Measurements from ENCODE around the gene ISCA2. TPM values are rescaled to one million over a fixed set of nuclear protein-coding genes. Genes with fewer than 3 reads are reported as not detected.
"Not testable (repeated sequence)": the region's sequence is repeated elsewhere in the genome, so short reads cannot be mapped to it uniquely, and the experiment has no call there.

The ISCA2 gene
- 8.8 TPM for total RNA-seq

GRCh38 chr14:74493343-74494261 lies at the start of gene ISCA2:
TSS of gene ISCA2 (plus strand) at chr14:74493765. CDS start at chr14:74493775, 10 bp downstream.
- DNase-seq, result peak; percentile 97

DNA sequence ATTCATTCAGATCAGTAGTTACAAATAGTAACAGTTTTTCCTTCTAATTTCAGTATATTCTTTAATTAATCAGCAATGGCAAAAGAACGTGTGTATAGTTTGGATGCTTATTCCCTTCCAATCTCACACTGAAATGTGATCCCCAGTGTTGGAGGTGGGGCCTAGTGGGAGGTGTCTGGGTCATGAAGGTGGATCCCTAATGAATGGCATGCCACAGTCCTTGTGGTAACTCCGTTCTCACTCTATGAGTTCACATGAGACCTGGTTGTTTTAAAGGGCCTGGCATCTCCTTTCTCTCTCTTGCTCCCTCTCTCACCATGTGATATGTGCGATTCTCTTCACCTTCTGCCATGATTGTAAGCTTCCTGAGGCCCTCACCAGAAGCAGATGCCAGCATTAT lies 48.7 kb upstream of the ISCA2 start:
- DNase-seq, result no peak

- not testable (repeated sequence) for DNase-seq
Measured at GRCh38 chr14:74454397-74454796, 39.2 kb upstream of the ISCA2 start.

- DNase-seq, result no peak
Measured at GRCh38 chr14:74456684-74457564, 36.6 kb upstream of the ISCA2 start.

GRCh38 chr14:74457565-74457895 lies 36.0 kb upstream of the ISCA2 start:
- DNase-seq, result no peak

DNA sequence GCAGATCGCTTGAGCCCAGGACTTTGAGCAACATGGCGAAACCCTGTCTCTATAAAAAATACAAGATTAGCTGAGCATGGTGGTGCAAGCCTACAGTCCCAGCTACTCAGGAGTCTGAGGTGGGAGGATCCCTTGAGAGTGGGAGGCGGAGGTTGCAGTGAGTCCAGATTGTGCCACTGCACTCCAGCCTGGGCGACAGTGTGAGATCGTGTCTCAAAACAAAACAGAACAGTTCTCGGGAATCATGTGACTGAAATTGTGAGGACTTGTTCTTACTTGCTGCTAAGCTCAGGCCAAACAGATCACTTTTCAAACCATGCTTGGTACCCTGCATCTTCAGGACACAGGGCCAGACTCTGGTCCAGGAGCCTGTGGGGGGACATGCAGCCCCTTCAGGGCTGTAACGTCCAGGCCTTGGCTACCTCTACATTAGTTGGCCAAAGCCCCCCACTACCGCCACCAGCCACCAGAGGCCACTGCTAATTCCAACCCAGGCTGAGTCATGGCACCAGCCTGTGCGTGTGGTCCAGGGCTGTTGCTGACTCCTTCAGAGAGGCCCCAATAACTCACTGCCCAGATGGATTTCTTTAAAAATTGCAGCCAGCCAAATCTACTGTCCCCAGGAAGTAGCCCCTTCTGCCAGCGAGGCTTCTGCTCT lies 34.1 kb upstream of the ISCA2 start:
- no peak for DNase-seq

- no peak for DNase-seq
Measured at GRCh38 chr14:74459976-74460375, 33.6 kb upstream of the ISCA2 start.

GRCh38 chr14:74462993-74463392 lies 30.6 kb upstream of the ISCA2 start:
- no peak for DNase-seq

- DNase-seq, result no peak
Measured at GRCh38 chr14:74463697-74464096, 29.9 kb upstream of the ISCA2 start.

DNA sequence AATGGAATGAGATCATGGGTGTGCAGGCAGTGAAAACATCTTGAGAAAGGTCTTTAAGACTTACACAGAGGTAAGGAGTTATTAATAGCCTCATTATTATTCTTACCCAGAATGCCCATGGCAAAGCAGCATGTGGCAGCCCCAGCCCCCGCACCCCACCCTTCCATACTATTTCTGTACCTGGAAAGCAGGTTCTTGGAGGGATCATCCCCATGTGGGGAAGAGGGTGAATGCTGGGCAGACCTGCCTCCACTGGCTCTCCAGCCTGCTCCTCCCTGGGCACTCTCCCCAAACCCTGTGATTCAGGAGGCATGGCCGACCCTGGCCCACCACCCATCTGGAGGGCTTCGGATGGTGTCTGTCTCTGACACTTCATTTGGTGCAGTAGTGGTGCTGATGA lies 28.8 kb upstream of the ISCA2 start:
- DNase-seq, result no peak

DNA sequence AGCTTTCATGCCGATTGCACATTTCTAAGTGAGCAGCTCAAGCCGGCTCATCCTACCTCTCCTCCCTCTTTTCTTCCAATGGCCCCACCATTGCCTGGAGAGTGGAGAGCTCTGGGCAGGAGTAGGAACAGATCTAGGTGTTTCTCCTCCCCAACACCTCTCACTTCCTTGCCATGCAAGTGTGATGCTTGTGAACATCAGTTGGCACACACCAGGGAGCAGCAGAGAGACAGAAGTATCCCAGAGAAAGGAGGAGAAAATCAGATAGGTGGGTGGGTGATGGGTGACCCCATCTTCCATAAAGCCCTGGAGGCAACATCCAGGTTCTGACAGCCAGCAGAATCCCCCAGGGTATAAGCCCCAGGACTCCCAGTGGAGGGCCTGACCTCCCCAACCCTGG lies 28.2 kb upstream of the ISCA2 start:
- DNase-seq, result no peak

DNA sequence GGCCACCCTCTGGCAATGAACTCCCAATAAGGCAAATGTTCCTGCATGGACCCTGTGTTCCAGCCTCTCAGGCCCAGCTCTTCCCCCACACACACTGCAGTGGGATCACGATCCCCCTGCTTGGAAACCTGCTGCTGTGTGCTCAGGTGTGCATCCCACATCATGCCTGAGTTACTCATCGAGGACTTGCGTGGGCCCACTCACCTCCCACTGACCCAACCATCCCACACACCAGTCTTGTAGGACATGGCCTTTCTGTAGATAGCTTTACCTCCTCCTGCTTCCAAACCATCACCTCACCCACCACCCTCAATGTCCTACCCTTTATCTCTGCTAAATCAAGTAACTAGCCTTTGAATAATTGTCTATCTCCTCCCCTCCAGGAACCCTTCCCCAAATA lies 25.1 kb upstream of the ISCA2 start:
- DNase-seq, result no peak

DNA sequence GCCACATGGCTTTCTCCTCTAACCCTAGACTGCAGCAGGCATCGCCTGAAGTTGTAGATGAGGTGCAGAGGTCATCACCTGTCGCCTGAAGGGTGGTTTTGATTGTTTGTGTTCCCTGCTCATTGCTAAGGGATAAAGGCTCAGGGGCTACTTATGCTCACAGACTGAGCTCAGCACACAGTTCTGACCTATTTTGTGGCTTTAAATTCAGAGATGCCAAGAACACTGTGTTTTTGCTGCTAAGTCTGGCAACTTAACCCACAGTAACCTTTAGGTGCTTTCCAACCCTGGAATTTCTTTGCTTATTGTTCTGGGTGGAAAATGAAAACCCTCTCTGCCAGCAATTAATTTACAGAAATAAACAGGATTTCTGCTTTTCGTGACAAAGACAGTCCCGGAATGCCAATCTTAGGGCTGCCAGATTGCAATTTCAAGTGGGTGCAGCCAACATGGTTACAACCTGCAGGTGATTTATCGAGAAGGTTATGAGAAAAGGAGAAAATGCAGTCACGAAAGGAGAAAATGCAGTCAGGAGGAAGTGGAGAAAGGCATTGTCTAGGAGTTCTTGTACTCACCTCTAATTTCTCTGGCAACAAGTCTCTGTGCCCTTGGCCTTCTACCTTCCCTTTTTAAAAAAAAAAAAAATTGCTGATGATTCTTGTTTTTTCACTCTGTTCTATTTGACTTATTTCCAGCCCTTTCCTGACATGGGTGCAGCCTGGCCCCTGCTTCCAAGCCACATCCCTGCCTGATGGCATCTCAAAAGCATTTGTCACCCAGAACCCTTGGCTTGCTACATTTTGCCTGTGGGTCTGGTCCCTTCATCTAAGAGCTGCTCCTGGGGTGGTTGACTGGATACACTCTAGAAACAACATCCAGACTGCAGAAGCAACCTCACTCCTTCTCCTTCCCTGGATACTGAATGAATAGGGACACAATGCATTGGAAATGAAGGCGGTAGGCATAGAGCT lies 23.7 kb upstream of the ISCA2 start:
- DNase-seq, result no peak

DNA sequence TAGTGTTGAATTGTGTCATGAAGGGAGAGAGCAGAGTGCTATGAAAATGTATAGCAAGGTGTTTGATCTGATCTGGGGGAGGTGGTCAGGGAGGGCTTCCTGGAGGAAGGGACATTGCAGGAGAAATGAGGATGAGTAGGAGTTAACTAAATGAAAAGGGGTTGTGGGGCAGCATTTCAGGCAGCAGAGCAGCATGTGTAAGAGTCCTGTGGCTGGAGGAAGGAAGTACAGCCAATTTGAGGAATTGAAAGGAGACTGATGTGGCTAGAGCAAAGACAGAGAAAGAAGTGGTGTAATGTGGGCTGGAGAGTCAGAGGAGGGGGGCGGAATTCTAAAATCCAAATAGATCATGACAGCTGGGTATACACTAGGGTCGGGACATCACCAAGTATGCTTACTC lies 21.0 kb upstream of the ISCA2 start:
- DNase-seq, result no peak

DNA sequence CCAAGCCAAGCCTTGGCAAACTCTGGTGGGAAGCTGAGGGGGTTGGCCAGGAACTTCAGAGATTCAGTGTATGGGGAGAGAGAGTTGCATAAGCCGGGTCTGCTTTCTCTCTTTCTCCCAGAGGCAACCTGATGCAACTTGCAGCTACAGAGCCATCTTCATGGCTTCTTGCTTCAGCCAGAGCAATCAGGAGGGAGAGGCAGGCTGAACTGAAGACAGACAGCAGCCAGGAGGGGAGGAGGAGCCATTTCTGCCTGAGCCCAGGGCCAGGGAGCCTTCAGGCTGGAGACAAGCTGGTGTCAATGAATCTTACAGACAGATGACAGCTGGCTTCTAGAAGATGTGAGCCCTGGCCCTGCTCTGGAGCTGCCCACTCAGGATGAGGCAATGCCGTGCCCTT lies 19.2 kb upstream of the ISCA2 start:
- DNase-seq, result no peak

GRCh38 chr14:74475678-74476077 lies 17.9 kb upstream of the ISCA2 start:
- DNase-seq, result no peak

GRCh38 chr14:74476107-74476506 lies 17.5 kb upstream of the ISCA2 start:
- DNase-seq, result no peak

- no peak for DNase-seq
Measured at GRCh38 chr14:74476607-74477006, 17.0 kb upstream of the ISCA2 start.

- DNase-seq, result no peak
Measured at GRCh38 chr14:74478996-74479635, 14.4 kb upstream of the ISCA2 start.

DNA sequence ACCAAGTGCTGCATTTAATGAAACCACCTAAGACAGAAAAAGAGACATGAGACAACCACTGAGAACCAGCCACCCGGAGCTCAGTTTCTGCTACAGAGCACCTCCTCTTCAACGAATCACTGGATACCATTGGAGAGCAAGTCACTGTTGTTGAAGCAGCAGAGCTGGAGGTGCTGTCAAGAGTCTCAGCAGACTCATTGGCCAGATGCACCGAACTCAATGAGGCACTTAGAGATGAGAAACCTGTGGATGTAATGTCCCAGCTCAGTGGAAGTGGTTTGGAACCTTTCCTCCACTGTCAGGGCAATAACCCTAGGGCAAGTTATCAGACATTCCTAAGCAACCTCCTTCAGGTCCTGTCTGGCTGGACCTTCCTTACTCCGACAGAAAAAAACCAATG lies 13.5 kb upstream of the ISCA2 start:
- no peak for DNase-seq

GRCh38 chr14:74482571-74482970 lies 11.0 kb upstream of the ISCA2 start:
- no peak for DNase-seq

Data from skin of body (tissue), 2 donors.